ENCODE results near the gene RASGRF1. TPM values are rescaled to one million over a fixed set of nuclear protein-coding genes. Genes with fewer than 3 reads are reported as not detected.

The RASGRF1 gene
- total RNA-seq, 3 donors from 2014 or later = 0.15 to 0.16 TPM; not detected in 1

- intact Hi-C loops (cut with DNase I; ENCODE audit: low total_unique reads) = no loop called here
- H3K9me3 ChIP-seq = no peaks in the 10 kb centered on the region
- peak overlapping the region; percentile 75 to 82 for H3K27ac ChIP-seq
- H3K27me3 ChIP-seq = no peaks in the 10 kb centered on the region
- TF ChIP-seq POLR2A (IDR thresholded peaks at IDR 0.05) (no peak), CTCF (IDR thresholded peaks at IDR 0.05) (no peak), POLR2AphosphoS5 (IDR thresholded peaks at IDR 0.05) (no peak)
- DNase-seq (ENCODE audit: low spot score in 2 of 2) = no peak
- peak overlapping the region; percentile 57 to 94 (median 66) for H3K4me3 ChIP-seq
- H3K4me1 ChIP-seq = no peaks in the 10 kb centered on the region
- no peaks in the 10 kb centered on the region for H3K36me3 ChIP-seq
These were observed 146.4 kb downstream of the RASGRF1 start for GRCh38 chr15:78944202-78944625.

DNA sequence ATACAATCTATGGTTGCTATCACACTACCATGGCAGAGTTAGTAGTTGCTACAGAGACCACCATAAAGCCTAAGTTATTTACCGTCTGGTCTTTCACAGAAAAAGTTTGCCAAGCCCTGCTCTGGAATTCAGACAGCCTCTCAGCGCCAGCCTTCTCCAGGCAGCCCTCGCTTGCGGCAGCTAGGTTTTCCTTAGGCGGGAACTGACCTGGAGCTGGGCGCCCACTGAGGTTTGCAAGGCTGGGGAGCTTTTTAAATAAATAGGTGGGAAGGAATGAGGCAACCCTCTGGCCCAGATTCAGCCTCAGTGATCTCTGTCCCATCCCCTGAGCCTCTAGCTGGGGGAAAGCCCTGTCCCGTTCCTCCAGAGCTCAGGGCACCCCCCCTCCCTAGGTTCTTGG is 146.9 kb downstream of the RASGRF1 start:
- intact Hi-C loops (cut with DNase I; ENCODE audit: low total_unique reads) = no loop called here
- Histone ChIP-seq H3K36me3 (no peaks in the 10 kb centered on the region), H3K4me3 (peak overlapping the region; percentile 57 to 94 (median 66)), H3K9me3 (no peaks in the 10 kb centered on the region), H3K4me1 (no peaks in the 10 kb centered on the region), H3K27ac (peak overlapping the region; percentile 75 to 82), H3K27me3 (no peaks in the 10 kb centered on the region)
- DNase-seq (ENCODE audit: low spot score in 2 of 2) = no peak
- TF ChIP-seq POLR2AphosphoS5 (IDR thresholded peaks at IDR 0.05) (no peak), POLR2A (IDR thresholded peaks at IDR 0.05) (no peak), CTCF (IDR thresholded peaks at IDR 0.05) (no peak)

GRCh38 chr15:78942741-78943140 is 147.8 kb downstream of the RASGRF1 start:
- Histone ChIP-seq H3K4me3 (no peak overlapping the region), H3K4me1 (no peaks in the 10 kb centered on the region), H3K27me3 (no peaks in the 10 kb centered on the region), H3K36me3 (no peaks in the 10 kb centered on the region), H3K9me3 (no peaks in the 10 kb centered on the region), H3K27ac (no peak overlapping the region)
- intact Hi-C loops (cut with DNase I; ENCODE audit: low total_unique reads) = no loop called here
- DNase-seq (ENCODE audit: low spot score in 2 of 2) = no peak
- TF ChIP-seq POLR2A (IDR thresholded peaks at IDR 0.05) = no peak
- no peak for TF ChIP-seq CTCF (IDR thresholded peaks at IDR 0.05)
- TF ChIP-seq POLR2AphosphoS5 (IDR thresholded peaks at IDR 0.05) = no peak

GRCh38 chr15:78938658-78939488 is 151.7 kb downstream of the RASGRF1 start:
- Histone ChIP-seq H3K4me1 (peaks cover 4 to 6% of the 10 kb centered on the region in 2 donors), H3K9me3 (no peaks in the 10 kb centered on the region), H3K27ac (no peak overlapping the region), H3K36me3 (no peaks in the 10 kb centered on the region), H3K27me3 (no peaks in the 10 kb centered on the region), H3K4me3 (no peak overlapping the region)
- intact Hi-C loops (cut with DNase I; ENCODE audit: low total_unique reads) = no loop called here
- TF ChIP-seq POLR2AphosphoS5 (IDR thresholded peaks at IDR 0.05) = no peak
- TF ChIP-seq POLR2A (IDR thresholded peaks at IDR 0.05) = no peak
- TF ChIP-seq CTCF (IDR thresholded peaks at IDR 0.05) = no peak
- no peak for DNase-seq (ENCODE audit: low spot score in 2 of 2)

DNA sequence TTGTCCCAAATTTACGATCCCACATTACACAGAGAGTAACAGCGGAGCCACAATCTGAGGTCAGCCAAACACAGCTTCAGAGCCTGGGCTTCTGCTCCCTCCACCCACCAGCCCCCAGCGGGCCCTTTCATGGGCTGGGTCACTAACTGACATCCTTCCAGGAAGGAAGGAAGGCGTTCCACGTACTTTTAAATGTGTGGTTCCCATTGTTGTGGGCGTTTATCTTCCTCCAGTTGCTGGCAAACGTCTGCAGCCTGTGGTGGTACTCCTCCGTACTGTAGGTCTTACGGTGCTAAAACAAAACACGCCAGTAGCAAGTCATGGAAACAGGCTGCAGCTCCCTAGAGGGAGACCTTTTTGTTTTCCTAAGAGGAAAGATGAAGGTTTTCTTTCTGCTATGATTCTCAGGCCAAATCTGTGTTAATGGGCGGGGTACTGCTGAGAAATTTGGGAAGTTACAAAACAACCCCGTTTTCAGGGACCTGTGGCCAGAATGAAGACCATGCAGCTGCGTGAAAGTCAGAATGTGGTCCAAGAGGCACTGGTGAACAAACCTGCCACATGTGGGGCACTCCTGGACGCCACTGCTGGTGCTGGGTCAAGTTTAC is 153.3 kb downstream of the RASGRF1 start:
- DNase-seq (ENCODE audit: low spot score in 2 of 2) = no peak
- Histone ChIP-seq H3K27ac (peak overlapping the region in 1 of 2 donors; percentile 84), H3K36me3 (no peaks in the 10 kb centered on the region), H3K27me3 (no peaks in the 10 kb centered on the region), H3K4me3 (peak overlapping the region in 1 of 3 donors; percentile 41), H3K4me1 (peaks cover 10 to 12% of the 10 kb centered on the region in 2 donors), H3K9me3 (no peaks in the 10 kb centered on the region)
- TF ChIP-seq CTCF (IDR thresholded peaks at IDR 0.05) (no peak), POLR2AphosphoS5 (IDR thresholded peaks at IDR 0.05) (peak in 1 of 3 donors; percentile 49), POLR2A (IDR thresholded peaks at IDR 0.05) (no peak)
- intact Hi-C loops (cut with DNase I; ENCODE audit: low total_unique reads) = no loop called here

Measured in breast epithelium (tissue), 4 donors.